Measurements from ENCODE around the gene CNTFR.

CNTFR gene

DNA sequence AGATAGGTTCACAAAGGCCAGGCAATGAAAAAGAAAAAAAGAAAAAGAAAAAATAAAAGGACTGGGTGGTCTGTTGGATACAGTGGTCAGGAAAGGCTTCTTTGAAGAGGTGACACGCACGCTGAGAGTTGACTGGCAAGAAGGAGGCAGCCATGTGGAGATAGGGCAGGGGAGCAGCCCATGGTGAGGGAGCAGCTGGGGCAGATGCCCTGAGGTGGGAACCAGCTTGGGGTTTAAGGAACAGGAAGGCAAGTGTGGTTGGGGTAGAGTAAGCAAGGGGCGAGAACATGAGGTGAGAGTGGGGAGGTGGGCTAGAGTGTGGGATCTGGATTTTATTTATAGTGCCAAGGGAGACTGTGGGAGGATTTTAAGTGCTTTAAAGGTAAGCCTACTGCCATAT, 73.6 kb downstream of the CNTFR start:
- DNase-seq (ENCODE audit: low read depth, low spot score) = no peak
- H3K27ac ChIP-seq = no peak overlapping the region

DNA sequence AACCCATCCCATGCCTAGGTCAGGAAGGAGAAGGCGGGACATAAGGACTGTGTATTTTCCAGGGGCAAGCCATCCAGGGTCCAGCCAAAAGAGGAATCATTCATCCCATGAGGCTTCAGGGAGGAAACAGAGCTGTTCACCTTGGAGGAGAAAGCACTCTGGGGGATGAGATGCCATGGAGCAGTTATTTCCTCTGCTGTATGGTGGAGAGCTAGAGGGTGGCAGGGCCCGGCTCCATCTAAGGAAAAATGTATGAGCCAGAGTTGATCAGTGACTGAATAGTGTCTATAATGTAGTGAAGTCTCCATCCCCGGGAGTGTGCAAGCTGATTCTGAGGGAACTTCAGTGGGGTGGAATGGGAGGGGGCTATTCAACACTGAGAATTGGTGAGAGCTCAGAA, 74.7 kb downstream of the CNTFR start:
- DNase-seq (ENCODE audit: low read depth, low spot score) = no peak
- no peak overlapping the region for H3K27ac ChIP-seq

DNA sequence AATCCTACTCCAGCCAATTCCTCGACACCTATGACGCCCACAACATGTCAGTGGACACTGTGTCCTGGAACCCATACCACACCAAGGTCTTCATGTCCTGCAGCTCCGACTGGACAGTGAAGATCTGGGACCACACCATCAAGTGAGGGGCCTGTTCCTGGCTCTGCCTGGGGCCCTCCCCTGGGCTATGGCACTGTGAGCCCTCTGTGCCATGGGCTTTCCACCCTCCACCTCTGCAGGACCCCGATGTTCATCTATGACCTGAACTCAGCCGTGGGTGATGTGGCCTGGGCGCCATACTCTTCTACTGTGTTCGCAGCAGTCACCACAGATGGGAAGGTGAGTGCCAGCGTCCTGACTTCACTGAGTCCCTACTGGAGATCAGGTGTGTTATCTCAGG, 75.1 kb downstream of the CNTFR start:
- no peak for DNase-seq (ENCODE audit: low read depth, low spot score)

DNA sequence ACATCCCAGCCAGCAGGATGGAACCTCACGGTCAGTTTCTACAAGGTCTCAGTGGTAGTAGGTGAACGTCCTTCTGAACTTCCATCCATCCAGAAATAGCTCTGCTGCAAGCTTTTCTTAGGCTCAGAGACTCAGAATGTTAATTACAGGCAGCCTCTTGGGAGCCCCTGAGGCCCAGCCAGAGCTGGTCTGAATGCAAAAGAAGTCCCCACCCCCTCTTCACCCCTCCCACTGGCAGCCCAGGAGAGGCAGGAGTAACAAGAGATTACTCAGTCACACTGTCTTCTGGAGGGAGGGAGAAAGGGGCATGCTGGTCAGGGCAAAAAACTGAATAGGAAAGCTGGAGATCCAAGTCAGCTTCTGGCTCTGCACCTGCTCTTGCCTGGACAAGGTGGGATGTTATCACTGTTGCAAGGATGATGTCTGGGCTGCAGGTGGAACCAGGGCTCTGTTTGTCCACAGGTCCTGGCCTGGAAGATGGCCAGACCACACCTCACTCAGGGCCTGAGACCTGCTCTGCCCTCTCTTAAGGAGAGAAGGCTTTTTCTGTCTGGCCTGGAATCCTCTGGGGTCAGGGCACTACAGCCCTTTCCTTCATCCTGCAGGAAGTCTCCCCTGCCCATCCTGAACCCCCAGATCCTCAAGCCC, 75.8 kb downstream of the CNTFR start:
- no peak for DNase-seq (ENCODE audit: low read depth, low spot score)
- H3K27ac ChIP-seq = no peak overlapping the region

More for the DNA sequence above, 75.1 kb downstream of the CNTFR start:
- H3K27ac ChIP-seq = no peak overlapping the region

DNA sequence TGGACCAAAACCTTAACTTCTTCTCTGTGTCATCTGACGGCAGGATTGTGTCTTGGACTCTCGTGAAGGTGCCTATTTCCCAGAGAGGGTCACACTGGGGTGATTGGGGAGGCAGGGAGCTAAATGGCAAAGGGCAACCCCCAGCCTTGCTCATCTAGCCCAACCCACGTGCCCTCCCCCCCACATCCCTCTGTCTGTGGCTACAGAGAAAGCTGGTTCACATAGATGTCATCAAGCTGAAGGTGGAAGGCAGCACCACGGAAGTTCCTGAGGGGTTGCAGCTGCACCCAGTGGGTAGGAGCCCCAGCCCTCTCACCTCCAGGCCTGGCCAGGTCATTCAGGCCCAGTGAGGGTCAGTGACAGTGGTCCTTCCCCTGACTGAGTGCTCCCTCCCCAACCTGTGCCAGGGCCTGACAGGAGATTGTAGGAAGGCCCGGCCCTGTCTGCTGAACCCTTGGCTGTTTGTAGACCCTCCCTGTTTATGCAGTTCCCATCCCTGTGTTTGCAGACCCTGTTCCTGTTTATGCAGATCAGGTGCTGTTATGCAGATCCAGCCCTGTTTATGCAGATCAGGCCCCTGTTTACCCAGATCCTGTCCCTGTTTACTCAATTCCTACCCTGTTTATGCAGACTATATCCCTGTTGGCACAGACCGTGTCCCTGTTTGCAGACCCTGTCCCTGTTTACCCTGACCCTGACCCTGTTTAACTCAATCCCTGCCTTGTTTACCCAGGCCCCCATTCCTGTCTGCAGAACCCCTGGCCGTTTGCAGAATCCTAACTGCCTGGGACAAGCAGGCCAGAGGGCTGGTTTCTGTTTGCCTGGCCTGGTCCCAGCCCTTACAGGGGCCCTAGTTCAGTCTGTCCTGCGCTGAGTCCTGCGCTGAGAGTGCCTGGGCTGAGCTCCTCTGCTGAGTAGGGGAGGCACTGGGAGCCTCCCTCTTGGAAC, 77.1 kb downstream of the CNTFR start:
- no peak for DNase-seq (ENCODE audit: low read depth, low spot score)
- H3K27ac ChIP-seq = no peak overlapping the region

DNA sequence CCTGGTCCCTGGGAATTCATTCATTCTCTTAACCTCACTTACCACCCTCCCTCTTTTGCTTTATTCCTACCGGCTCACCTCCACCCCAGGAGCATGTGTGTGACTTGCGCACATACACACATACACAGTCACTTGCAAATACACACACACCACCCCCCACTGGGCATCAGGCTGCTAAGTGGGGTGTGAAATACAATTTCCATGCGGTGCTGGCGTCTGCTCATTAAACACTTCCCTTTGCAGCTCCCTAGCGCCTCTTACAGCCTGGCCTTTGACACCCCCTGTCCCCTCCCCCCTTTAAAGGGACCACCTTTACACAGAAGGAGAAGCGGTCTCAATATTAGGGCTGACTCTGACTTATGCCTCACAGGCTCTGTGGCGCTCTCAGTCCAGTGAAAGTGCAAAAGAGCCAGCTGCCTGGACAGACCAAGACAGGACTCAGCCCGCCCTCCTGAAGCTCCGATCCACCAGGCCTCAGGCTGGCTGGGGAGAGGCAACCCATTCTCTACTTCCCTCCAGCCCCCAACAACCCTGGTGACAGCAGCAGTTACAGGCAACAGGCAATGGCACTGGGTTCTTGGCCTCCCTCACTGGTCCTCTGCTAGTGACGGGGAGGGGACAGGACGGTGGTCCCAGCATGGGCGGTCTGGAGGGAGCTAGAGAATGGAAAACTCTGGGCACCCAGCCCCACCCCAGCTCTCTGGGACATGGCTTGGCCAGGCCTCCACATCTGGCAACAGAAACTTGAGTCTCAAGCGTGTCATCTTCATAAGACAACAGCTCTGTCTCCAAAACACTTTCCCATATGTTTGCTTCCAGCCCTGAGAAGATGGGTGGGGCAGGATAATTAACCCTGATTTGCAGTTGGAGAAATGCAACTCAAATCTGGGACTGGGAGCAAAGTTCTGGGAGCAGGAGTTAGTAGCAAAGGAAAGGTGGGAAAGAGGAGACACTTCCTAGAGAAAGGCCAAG, 78.7 kb downstream of the CNTFR start:
- DNase-seq (ENCODE audit: low read depth, low spot score) = no peak
- no peak overlapping the region for H3K27ac ChIP-seq

DNA sequence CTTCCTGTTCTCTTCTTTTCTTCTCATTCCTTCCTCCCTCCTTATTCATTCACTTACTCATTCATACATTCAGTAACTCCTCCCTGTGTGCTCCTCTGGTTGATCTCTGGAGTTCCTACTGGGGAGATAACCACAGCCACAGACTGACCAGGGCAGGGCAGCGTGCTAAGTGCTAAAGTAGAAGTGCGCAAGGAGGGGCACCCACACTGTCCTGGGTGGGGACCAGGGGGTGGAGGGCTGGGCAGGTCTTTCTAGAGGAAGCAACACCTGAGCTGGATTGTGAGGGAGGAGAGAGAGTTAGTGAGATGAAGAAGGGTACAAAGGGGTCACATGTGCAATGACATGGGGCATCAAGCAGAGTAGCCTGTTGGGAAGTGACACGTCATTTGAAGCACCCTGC, 80.6 kb downstream of the CNTFR start:
- no peak overlapping the region for H3K27ac ChIP-seq
- no peak for DNase-seq (ENCODE audit: low read depth, low spot score)

DNA sequence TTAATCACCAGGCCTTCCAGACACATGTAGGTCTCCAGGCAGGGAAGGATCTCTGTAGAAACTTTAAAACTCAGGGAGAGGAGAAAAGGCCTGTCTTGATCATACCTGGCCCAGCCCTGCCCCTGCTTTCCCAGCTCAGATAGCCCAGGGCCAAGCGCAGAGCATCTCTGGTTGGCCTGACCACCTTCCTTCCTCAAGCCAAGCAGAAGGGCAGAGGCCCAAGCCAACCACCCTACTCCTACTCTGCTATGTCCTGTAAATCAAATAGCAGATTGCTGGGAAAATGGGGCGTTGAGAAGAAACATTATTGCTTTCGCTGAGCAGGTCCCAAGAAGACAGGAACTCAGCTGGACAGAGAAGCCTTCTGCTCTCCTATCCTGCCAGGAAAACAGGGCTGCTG, 81.1 kb downstream of the CNTFR start:
- no peak for DNase-seq (ENCODE audit: low read depth, low spot score)

DNA sequence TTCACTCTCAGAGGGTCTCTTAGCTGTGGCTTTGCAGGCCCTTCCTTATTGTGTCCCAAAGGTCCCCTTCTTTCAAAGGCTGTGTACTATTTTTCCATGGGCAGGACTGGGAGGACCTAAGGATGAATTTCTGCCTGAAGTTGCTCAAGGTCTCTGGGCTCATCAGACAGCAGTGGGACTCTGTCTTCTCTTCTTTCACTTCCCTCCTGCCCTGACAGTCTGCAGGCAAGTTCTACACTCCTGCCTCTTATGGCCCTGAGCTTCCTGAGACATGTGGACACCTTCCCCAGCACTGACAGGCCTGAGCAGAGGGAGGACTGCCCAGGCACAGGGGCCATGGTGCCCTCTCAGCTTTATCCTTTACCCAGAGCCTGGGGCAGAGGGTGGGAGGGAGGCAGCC, 81.6 kb downstream of the CNTFR start:
- no peak overlapping the region for H3K27ac ChIP-seq

More for the DNA sequence above, 81.1 kb downstream of the CNTFR start:
- H3K27ac ChIP-seq = no peak overlapping the region

DNA sequence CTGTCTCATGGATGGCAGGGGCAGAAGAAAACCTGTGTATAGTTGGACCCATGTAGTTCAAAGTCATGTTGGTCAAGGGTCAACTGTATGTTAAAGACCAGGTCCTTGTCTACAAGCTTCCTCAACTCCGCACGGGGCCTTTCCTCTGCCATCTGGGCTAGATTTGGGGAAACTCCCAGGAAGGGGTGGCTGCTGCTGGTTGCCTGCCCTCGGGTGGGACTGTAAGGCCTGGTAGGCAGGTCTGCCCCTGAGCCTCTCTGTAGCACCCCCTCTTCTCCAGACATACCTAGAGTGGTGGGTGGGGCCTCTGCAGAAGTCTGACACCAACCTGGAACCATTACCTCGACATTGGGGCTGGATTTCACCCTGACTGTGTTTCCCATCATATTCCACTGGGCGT, 82.0 kb downstream of the CNTFR start:
- no peak for DNase-seq (ENCODE audit: low read depth, low spot score)

More for the DNA sequence above, 81.6 kb downstream of the CNTFR start:
- DNase-seq (ENCODE audit: low read depth, low spot score) = no peak

DNA sequence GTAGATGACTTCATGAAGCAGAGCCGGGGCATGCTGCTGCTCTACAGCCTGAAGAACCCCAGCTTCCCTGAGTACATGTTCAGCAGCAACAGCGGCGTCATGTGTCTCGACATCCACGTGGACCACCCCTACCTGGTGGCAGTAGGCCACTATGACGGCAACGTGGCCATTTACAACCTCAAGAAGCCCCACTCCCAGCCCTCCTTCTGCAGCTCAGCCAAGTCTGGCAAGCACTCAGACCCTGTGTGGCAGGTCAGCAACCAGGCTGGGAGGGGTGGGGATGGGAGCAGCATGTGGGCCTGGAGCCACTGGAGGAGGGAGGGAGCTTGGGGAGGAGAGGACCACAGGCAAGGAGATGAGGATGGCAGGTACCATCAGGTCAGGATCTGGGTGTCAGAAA, 82.9 kb downstream of the CNTFR start:
- no peak for DNase-seq (ENCODE audit: low read depth, low spot score)
- no peak overlapping the region for H3K27ac ChIP-seq

More for the DNA sequence above, 82.0 kb downstream of the CNTFR start:
- H3K27ac ChIP-seq = no peak overlapping the region

DNA sequence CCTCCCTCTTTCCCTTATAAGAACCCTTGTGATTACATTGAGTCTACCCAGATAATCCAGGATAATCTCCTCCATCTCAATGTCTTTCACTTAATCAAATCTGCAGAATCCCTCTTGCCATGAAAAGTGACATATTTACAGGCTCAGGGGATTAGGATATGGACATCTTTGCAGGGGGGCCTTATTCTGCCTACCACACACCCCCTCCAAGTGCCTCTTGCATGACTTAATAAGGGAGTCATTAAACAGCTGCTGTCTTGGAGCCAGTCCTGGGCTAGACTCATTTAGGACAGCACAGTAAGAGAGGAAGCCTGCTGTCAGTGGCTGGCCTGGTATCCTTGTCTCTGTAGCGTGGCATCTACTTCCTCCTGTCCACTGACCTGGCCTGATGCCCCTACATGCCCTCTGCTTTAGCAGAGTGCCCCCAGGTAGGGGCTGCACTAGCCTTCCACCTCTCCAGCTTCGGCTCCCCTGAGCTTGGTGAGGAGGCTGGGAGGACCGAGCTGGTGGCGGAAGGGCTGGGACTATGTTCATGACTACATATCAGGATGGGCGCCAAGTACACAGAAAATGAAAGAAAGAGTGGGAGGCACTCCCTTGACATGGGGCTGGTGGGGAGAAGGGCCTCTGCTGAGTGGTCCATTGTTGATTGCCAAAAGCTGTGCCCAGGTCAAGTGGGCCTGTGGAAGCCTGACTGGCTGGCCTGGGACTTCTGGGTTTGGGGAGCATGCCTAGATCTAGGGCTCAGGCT, 84.0 kb downstream of the CNTFR start:
- no peak for DNase-seq (ENCODE audit: low read depth, low spot score)
- H3K27ac ChIP-seq = no peak overlapping the region

DNA sequence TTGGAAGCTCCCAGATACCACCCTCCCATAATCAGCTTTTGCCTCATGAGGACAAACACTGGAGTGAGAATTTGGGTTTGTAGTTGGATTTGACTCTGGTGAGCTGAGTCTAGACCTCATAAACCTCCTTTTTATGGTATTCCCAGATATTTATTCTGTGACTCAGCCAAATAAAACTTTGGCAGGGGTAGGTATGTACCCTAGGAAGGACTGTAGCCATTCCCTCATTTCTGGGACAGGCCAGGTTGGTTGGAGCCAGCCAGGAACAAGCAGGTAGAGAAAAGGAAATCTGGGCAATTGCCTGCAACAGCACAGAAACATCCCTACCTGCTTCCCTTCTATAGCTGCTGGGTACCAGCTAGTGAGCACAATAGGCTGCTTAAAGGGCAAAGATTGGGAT, 86.1 kb downstream of the CNTFR start:
- H3K27ac ChIP-seq = no peak overlapping the region
- no peak for DNase-seq (ENCODE audit: low read depth, low spot score)

DNA sequence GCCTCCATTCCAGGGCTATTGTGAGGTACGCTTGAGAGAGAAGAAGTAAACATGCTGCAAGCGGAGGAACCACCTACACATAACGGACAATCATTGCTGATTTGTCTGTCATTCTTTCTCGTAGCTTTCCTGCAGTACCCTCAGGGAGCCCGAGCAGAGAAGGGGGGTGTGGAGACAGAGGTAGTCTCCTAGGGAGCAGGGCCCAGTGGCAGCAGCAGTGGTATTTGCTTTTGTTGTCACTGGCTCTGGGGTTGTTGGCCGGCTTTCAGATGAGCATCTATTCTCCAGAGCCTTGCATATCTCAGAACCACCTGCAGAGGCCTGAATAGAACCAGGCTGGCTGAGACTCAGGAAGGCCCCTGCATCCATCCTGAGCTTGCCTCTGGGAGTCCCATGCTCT, 86.6 kb downstream of the CNTFR start:
- no peak overlapping the region for H3K27ac ChIP-seq
- DNase-seq (ENCODE audit: low read depth, low spot score) = no peak

DNA sequence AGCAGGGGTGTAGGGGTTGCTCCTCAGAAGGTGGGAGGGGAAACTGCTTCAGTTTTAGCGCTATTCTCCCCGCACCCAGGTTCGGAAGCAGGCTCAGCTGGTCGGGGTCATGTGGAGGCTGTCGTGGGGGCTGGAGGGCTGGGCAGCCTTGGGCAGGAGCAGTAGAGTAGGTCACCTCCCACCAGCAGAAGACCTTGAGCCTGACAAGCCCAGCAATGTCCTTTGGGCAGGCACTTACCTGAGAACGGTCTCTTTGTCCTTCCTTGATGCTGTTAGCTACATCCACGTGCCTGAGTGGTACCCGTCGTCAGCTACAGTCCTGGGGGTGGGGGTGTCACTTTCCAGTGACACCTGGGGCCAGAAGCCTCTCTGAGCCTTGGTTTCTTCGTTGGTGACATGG, 87.1 kb downstream of the CNTFR start:
- no peak for DNase-seq (ENCODE audit: low read depth, low spot score)
- H3K27ac ChIP-seq = no peak overlapping the region

DNA sequence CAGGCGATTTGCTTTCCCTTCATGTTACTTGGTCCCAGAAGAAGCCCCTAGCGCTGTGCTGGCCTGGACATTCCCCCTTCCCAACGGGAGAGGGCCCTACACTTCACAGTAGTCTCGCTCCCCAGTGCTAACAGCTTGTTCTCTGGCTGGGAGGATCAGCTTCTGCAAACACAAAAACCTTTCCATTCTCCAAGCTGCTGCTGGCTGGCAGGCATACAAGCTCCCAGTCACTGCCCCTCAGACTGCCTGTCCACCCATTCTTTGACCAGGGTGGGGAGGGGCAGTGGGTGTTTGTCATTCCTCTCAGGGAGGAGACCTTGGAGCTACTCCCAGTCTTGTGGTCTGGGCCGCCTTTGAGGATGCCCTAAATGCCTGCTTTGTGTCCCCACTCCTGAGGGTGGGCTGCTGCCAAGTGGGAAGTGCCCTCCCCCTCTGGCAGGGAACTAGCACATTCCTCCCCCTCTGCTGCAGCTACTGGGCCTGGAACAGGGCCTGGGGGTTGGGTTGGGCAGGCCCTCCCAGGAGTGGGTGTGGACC, 87.6 kb downstream of the CNTFR start:
- H3K27ac ChIP-seq = no peak overlapping the region
- no peak for DNase-seq (ENCODE audit: low read depth, low spot score)

All from epithelial cell of prostate (primary cell).